Astrocyte (in vitro differentiated cells and primary cell): ENCODE measurements around the gene PHAF1. TPM values are rescaled to one million over a fixed set of nuclear protein-coding genes. Genes with fewer than 3 reads are reported as not detected.

Experiments
- DNase-seq: peaks from one replicate; pipeline ENCODE4 v3.0.0-alpha.2; 2010; ENCODE audit warnings: low read depth
- FAIRE-seq: peaks from 2 replicates; lab custom pipeline; 2011; peaks lifted over from hg19 to GRCh38; lab: Jason Lieb, UNC
- H2AFZ ChIP-seq: 2 replicates; pipeline ENCODE4 v1.6.0; 2012; ENCODE audit warnings: low read depth, low read length, inconsistent platforms
- H3K27ac ChIP-seq: 2 replicates; pipeline ENCODE4 v1.5.1; 2011; ENCODE audit warnings: low read depth, low read length, inconsistent platforms
- H3K27me3 ChIP-seq: 2 replicates; pipeline ENCODE4 v1.6.0; 2011; ENCODE audit warnings: low read length, inconsistent platforms; ENCODE audit not compliant: insufficient read depth
- H3K36me3 ChIP-seq: 2 replicates; pipeline ENCODE4 v1.5.1; 2011; ENCODE audit warnings: low read length, inconsistent platforms; ENCODE audit not compliant: insufficient read depth
- H3K4me1 ChIP-seq: 2 replicates; pipeline ENCODE4 v1.5.1; 2011; ENCODE audit warnings: low read length, inconsistent platforms; ENCODE audit not compliant: insufficient read depth
- H3K4me2 ChIP-seq: 2 replicates; pipeline ENCODE4 v1.6.0; 2012; ENCODE audit warnings: low read length, inconsistent platforms
- H3K4me3 ChIP-seq: 2 replicates; pipeline ENCODE4 v1.5.1; 2011; ENCODE audit warnings: low read depth, mild to moderate bottlenecking, low read length, inconsistent platforms; ENCODE audit not compliant: insufficient read depth
- H3K79me2 ChIP-seq: 2 replicates; pipeline ENCODE4 v1.6.0; 2012; ENCODE audit warnings: mild to moderate bottlenecking, low read length, inconsistent platforms; ENCODE audit not compliant: insufficient read depth
- H3K9ac ChIP-seq: 2 replicates; pipeline ENCODE4 v1.6.0; 2012; ENCODE audit warnings: mild to moderate bottlenecking, low read length, inconsistent platforms
- H3K9me3 ChIP-seq: 2 replicates; pipeline ENCODE4 v1.5.1; 2012; ENCODE audit warnings: low read depth, mild to moderate bottlenecking, low read length, inconsistent platforms; ENCODE audit not compliant: insufficient read depth
- H4K20me1 ChIP-seq: 2 replicates; pipeline ENCODE4 v1.6.0; 2012; ENCODE audit warnings: low read length, inconsistent platforms; ENCODE audit not compliant: insufficient read depth
- H3K27ac Mint-ChIP-seq: one replicate; pipeline ENCODE4 v1.8.0; 2021; ENCODE audit warnings: mild to moderate bottlenecking, mixed read lengths; ENCODE audit not compliant: unreplicated experiment
- H3K27me3 Mint-ChIP-seq: one replicate; pipeline ENCODE4 v1.8.0; 2021; ENCODE audit warnings: low read depth, mixed read lengths; ENCODE audit not compliant: unreplicated experiment
- H3K36me3 Mint-ChIP-seq: one replicate; pipeline ENCODE4 v1.8.0; 2021; ENCODE audit warnings: low read depth, mixed read lengths; ENCODE audit not compliant: unreplicated experiment
- H3K4me1 Mint-ChIP-seq: one replicate; pipeline ENCODE4 v1.8.0; 2021; ENCODE audit warnings: low read depth, mixed read lengths; ENCODE audit not compliant: unreplicated experiment
- H3K4me3 Mint-ChIP-seq: one replicate; pipeline ENCODE4 v1.8.0; 2021; ENCODE audit warnings: mild to moderate bottlenecking, moderate library complexity, mixed read lengths; ENCODE audit not compliant: unreplicated experiment
- H3K9me3 Mint-ChIP-seq: one replicate; pipeline ENCODE4 v1.8.0; 2021; ENCODE audit warnings: mild to moderate bottlenecking, mixed read lengths; ENCODE audit not compliant: unreplicated experiment
- CTCF ChIP-seq: IDR thresholded peaks from 2 replicates; pipeline ENCODE4 v1.5.1; 2011; ENCODE audit warnings: low read depth, mild to moderate bottlenecking, inconsistent platforms, low read length, moderate library complexity; ENCODE audit not compliant: insufficient read depth
- EZH2 ChIP-seq: IDR thresholded peaks from 2 replicates; pipeline ENCODE4 v1.6.1; 2012; ENCODE audit warnings: mild to moderate bottlenecking, low read length, inconsistent platforms; ENCODE audit not compliant: insufficient read depth
- total RNA-seq: library from RNA; stranded (reverse); gene quantifications from 2 replicates; pipeline ENCODE4 v1.2.1, GENCODE V29; 2021

The PHAF1 gene
- total RNA-seq, 1 donor from 2014 or later, result 17.1 TPM

- H3K4me1 Mint-ChIP-seq, result peaks cover 24% of the 10 kb centered on the region
- Histone ChIP-seq H3K27ac (no peak overlapping the region), H3K4me1 (no peaks in the 10 kb centered on the region), H3K36me3 (peaks cover 16% of the 10 kb centered on the region), H3K4me2 (no peak overlapping the region), H3K9ac (no peak overlapping the region), H3K79me2 (peaks cover 36% of the 10 kb centered on the region), H3K4me3 (no peak overlapping the region), H3K9me3 (no peaks in the 10 kb centered on the region), H4K20me1 (peaks cover 32% of the 10 kb centered on the region), H3K27me3 (no peaks in the 10 kb centered on the region), H2AFZ (no peak overlapping the region)
- no peaks in the 10 kb centered on the region for H3K27me3 Mint-ChIP-seq
- no peak overlapping the region for H3K27ac Mint-ChIP-seq
- no peaks in the 10 kb centered on the region for H3K9me3 Mint-ChIP-seq
- H3K36me3 Mint-ChIP-seq, result peaks cover 2% of the 10 kb centered on the region
- DNase-seq, result no peak
- TF ChIP-seq EZH2, result no peak
- no peak for TF ChIP-seq CTCF
- no peak for FAIRE-seq
- no peak overlapping the region for H3K4me3 Mint-ChIP-seq
These were observed 20.6 kb upstream of the PHAF1 start for GRCh38 chr16:67089101-67089500.

- Histone ChIP-seq H3K27me3 (no peaks in the 10 kb centered on the region), H3K9ac (no peak overlapping the region), H3K27ac (peak overlapping the region; percentile 43), H3K36me3 (peaks cover 18% of the 10 kb centered on the region), H3K4me1 (no peaks in the 10 kb centered on the region), H3K9me3 (no peaks in the 10 kb centered on the region), H3K79me2 (peaks cover 43% of the 10 kb centered on the region), H3K4me3 (no peak overlapping the region), H4K20me1 (peaks cover 31% of the 10 kb centered on the region), H3K4me2 (peak overlapping the region; percentile 24), H2AFZ (no peak overlapping the region)
- TF ChIP-seq EZH2, result no peak
- no peak for TF ChIP-seq CTCF
- Mint-ChIP-seq H3K36me3 (peaks cover 2% of the 10 kb centered on the region), H3K27me3 (no peaks in the 10 kb centered on the region), H3K27ac (peak overlapping the region; percentile 94), H3K9me3 (no peaks in the 10 kb centered on the region), H3K4me1 (peaks cover 22% of the 10 kb centered on the region), H3K4me3 (no peak overlapping the region)
- DNase-seq (peak; percentile 72), FAIRE-seq (peak; percentile 39)
These were observed 17.7 kb upstream of the PHAF1 start for GRCh38 chr16:67091906-67092566.

DNA sequence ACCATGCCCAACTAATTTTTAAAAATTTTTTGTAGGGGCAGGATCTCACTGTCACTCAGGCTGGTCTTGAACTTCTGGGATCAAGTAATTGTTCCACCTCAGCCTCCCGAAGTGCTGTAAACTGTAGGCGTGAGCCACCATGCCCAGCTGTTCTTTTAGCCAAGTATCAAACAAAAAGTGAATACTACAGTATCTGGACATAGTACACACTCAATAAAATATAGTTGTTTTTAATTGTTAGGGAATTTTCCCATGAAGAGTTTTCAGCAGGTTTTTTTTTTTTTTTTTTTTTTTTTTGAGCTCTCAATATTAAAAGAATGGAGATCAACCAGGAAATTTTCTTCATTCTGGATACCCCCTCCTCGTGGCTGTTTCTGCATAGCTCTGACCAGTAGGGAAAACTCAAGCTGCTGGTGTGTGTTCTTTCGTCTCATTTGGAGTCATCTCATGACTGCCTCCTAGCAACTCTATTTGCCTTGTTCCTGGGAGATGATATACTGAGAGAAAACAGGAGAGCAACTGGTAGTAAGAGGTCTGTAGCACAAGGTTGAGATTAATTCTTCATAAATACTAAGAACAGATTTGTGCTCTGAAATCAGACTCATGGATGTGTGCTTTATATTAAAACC, 16.5 kb upstream of the PHAF1 start:
- H3K4me1 Mint-ChIP-seq, result peaks cover 22% of the 10 kb centered on the region
- Histone ChIP-seq H3K9me3 (no peaks in the 10 kb centered on the region), H3K27me3 (no peaks in the 10 kb centered on the region), H4K20me1 (peaks cover 25% of the 10 kb centered on the region), H3K36me3 (peaks cover 12% of the 10 kb centered on the region), H3K79me2 (peaks cover 34% of the 10 kb centered on the region), H2AFZ (no peak overlapping the region), H3K9ac (no peak overlapping the region), H3K27ac (no peak overlapping the region), H3K4me1 (no peaks in the 10 kb centered on the region), H3K4me2 (no peak overlapping the region), H3K4me3 (no peak overlapping the region)
- DNase-seq (no peak), FAIRE-seq (no peak)
- no peaks in the 10 kb centered on the region for H3K9me3 Mint-ChIP-seq
- no peak overlapping the region for H3K4me3 Mint-ChIP-seq
- TF ChIP-seq EZH2 (no peak), CTCF (no peak)
- no peaks in the 10 kb centered on the region for H3K27me3 Mint-ChIP-seq
- H3K36me3 Mint-ChIP-seq, result peaks cover 2% of the 10 kb centered on the region
- no peak overlapping the region for H3K27ac Mint-ChIP-seq
